ENCODE data around the gene METTL5.

DNA sequence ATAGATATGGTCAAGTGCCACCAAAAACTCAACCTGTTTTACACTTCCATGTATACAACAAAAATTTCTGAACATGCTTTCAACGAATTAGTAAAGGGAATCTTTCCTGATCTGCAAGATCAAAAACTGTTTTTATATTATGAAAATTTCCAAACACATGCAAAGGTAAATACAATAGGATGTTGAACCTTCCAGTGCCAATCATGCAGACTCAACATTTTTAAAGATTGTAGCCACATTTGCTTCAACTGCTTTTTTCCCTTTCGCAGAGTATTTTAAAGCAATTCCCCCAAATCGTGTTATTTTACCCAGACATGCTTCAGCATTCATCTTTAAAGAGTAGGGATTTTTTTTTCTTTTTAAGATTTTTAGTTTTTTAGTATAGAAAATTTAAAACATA, 42.9 kb upstream of the METTL5 start:
- TF ChIP-seq, protein P1, sequence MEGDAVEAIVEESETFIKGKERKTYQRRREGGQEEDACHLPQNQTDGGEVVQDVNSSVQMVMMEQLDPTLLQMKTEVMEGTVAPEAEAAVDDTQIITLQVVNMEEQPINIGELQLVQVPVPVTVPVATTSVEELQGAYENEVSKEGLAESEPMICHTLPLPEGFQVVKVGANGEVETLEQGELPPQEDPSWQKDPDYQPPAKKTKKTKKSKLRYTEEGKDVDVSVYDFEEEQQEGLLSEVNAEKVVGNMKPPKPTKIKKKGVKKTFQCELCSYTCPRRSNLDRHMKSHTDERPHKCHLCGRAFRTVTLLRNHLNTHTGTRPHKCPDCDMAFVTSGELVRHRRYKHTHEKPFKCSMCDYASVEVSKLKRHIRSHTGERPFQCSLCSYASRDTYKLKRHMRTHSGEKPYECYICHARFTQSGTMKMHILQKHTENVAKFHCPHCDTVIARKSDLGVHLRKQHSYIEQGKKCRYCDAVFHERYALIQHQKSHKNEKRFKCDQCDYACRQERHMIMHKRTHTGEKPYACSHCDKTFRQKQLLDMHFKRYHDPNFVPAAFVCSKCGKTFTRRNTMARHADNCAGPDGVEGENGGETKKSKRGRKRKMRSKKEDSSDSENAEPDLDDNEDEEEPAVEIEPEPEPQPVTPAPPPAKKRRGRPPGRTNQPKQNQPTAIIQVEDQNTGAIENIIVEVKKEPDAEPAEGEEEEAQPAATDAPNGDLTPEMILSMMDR (conservative IDR thresholded peaks at IDR 0.05; ENCODE audit: low read depth, low read length): no peak
- no peak for TF ChIP-seq EZH2 (IDR thresholded peaks at IDR 0.05; ENCODE audit: borderline replicate concordance, low read depth, low read length, poor library complexity, severe bottlenecking)

All from A673 (cell line).